Activated T-helper 1 cell treated with Interleukin-2 at 50 U/mL for 16 hours (primary cell): ENCODE data around the gene ZFP30.

ENCODE experiments used
- DNase-seq: peaks from one replicate; pipeline ENCODE4 v3.0.0-alpha.2; 2020; ENCODE audit warnings: low read depth

ZFP30 gene

GRCh38 chr19:37564624-37565369 is 90.5 kb downstream of the ZFP30 start:
- no peak for DNase-seq
